ENCODE data around the gene MYZAP. TPM values are rescaled to one million over a fixed set of nuclear protein-coding genes. Genes with fewer than 3 reads are reported as not detected.

Gene MYZAP
- polyA plus RNA-seq, 1 donor from 2014 or later = not detected

DNA sequence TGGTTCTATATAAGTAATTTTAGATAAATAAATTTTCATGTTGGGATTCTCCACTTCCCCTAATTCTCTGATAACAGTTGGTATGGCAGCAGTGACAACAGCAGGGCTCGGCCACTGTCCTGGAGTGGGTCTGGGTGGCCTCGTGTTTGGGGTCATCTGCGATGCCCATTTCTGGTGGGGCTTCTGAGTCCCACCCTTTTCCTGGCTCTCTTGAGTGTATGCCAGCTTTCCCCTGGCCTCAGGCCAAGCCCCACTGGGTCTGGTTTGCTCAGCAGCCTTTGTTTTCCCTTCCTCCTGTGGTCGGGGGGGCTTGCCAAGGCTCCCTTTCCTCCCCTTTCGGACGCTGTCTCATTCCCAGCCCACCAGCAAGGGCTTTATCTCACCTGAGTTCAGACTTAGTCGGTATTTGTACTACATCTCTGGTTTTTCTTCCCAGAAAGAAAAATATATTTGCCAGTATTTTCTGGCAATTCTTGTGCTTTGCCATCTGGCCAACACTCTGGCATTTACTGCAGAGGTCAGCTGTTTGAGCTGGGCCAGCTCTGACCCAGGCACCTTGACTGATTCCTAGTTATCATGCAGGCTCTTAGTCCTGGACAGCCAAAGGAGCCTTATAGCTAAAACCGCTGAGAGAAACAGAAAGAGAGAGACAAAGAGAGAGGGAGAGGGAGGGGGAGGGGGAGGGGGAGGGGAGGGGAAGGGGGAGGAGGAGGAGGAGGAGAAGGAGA, 35.2 kb downstream of the MYZAP start:
- H3F3A ChIP-seq (ENCODE audit: insufficient read depth, low read length, poor library complexity, severe bottlenecking) = no peaks in the 10 kb centered on the region
- H3K4me3 ChIP-seq (ENCODE audit: low read length) = no peak overlapping the region
- H3K27me3 ChIP-seq (ENCODE audit: insufficient read depth, low read depth, low read length) = no peaks in the 10 kb centered on the region
- no peak overlapping the region for H3K9ac ChIP-seq (ENCODE audit: low read length)
- H3K9me2 ChIP-seq (ENCODE audit: insufficient read depth, low read length) = no peaks in the 10 kb centered on the region
- H3K9me3 ChIP-seq (ENCODE audit: low read length) = no peaks in the 10 kb centered on the region
- H3K36me3 ChIP-seq (ENCODE audit: insufficient read depth, low read length) = no peaks in the 10 kb centered on the region
- no peaks in the 10 kb centered on the region for H4K20me1 ChIP-seq (ENCODE audit: insufficient read depth)
- H2AFZ ChIP-seq (ENCODE audit: low read depth, low read length) = no peak overlapping the region
- TF ChIP-seq POLR2AphosphoS5 (IDR thresholded peaks at IDR 0.05) = no peak
- TF ChIP-seq EP300 (conservative IDR thresholded peaks at IDR 0.05; ENCODE audit: poor library complexity, severe bottlenecking) = no peak
- no peak for TF ChIP-seq MXI1 (conservative IDR thresholded peaks at IDR 0.05; ENCODE audit: poor library complexity, severe bottlenecking)
- TF ChIP-seq, protein P1, sequence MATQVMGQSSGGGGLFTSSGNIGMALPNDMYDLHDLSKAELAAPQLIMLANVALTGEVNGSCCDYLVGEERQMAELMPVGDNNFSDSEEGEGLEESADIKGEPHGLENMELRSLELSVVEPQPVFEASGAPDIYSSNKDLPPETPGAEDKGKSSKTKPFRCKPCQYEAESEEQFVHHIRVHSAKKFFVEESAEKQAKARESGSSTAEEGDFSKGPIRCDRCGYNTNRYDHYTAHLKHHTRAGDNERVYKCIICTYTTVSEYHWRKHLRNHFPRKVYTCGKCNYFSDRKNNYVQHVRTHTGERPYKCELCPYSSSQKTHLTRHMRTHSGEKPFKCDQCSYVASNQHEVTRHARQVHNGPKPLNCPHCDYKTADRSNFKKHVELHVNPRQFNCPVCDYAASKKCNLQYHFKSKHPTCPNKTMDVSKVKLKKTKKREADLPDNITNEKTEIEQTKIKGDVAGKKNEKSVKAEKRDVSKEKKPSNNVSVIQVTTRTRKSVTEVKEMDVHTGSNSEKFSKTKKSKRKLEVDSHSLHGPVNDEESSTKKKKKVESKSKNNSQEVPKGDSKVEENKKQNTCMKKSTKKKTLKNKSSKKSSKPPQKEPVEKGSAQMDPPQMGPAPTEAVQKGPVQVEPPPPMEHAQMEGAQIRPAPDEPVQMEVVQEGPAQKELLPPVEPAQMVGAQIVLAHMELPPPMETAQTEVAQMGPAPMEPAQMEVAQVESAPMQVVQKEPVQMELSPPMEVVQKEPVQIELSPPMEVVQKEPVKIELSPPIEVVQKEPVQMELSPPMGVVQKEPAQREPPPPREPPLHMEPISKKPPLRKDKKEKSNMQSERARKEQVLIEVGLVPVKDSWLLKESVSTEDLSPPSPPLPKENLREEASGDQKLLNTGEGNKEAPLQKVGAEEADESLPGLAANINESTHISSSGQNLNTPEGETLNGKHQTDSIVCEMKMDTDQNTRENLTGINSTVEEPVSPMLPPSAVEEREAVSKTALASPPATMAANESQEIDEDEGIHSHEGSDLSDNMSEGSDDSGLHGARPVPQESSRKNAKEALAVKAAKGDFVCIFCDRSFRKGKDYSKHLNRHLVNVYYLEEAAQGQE (IDR thresholded peaks at IDR 0.05; ENCODE audit: borderline replicate concordance) = no peak
- TF ChIP-seq SMC3 (conservative IDR thresholded peaks at IDR 0.05; ENCODE audit: poor library complexity) = no peak
- no peak for TF ChIP-seq EZH2 (IDR thresholded peaks at IDR 0.05; ENCODE audit: borderline replicate concordance, insufficient read depth, low read length, poor library complexity, severe bottlenecking)
- TF ChIP-seq, protein P2, sequence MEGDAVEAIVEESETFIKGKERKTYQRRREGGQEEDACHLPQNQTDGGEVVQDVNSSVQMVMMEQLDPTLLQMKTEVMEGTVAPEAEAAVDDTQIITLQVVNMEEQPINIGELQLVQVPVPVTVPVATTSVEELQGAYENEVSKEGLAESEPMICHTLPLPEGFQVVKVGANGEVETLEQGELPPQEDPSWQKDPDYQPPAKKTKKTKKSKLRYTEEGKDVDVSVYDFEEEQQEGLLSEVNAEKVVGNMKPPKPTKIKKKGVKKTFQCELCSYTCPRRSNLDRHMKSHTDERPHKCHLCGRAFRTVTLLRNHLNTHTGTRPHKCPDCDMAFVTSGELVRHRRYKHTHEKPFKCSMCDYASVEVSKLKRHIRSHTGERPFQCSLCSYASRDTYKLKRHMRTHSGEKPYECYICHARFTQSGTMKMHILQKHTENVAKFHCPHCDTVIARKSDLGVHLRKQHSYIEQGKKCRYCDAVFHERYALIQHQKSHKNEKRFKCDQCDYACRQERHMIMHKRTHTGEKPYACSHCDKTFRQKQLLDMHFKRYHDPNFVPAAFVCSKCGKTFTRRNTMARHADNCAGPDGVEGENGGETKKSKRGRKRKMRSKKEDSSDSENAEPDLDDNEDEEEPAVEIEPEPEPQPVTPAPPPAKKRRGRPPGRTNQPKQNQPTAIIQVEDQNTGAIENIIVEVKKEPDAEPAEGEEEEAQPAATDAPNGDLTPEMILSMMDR (IDR thresholded peaks at IDR 0.05; ENCODE audit: poor library complexity, severe bottlenecking) = no peak
- no peak for TF ChIP-seq RAD21 (conservative IDR thresholded peaks at IDR 0.05)
- TF ChIP-seq TAF1 (IDR thresholded peaks at IDR 0.05; ENCODE audit: low read depth) = no peak
- H3K79me2 ChIP-seq (replicated peaks; ENCODE audit: insufficient read depth, low read length) = no peaks in the 10 kb centered on the region
- H3K4me2 ChIP-seq (ENCODE audit: low read length) = no peak overlapping the region
- H3K27ac ChIP-seq (ENCODE audit: low read length) = no peak overlapping the region

DNA sequence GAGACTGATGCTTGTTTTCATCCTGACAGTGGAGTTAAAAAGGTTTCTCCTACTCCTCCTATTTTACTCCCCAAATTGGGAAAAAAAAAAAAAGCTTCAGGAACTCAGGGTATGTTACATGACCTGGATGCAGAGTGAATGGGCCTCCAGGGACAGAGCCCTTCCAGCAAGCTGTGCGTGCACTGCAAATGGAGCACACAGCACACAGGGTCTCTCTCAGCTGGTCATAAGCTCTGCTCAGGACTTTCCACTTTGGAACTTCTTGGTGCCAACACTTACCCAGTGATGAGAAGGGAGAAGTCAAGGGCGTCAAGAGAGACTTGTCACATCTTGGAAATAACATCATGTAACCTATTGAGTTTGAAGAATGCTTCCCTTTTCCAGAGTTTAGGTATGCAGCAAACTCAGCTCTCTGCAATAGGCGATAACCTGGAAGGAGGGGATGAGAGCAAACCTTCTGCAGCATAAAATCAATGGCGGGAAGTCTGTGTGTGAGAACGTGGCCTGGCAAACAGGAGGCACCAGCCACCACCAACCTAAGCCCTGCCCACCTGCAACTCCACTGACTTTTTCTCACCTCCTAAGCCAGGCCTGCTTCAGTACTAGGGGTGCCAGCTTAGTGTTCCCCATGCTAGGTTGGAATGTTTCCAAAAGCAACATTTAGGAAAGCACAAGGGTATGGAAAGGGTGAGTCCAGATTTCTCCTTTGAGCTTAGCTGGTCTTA, 39.8 kb downstream of the MYZAP start:
- Histone ChIP-seq H3F3A (ENCODE audit: insufficient read depth, low read length, poor library complexity, severe bottlenecking) (no peaks in the 10 kb centered on the region), H3K9ac (ENCODE audit: low read length) (no peak overlapping the region), H3K9me3 (ENCODE audit: low read length) (no peaks in the 10 kb centered on the region), H3K27ac (ENCODE audit: low read length) (no peak overlapping the region), H3K36me3 (ENCODE audit: insufficient read depth, low read length) (no peaks in the 10 kb centered on the region), H3K4me2 (ENCODE audit: low read length) (no peak overlapping the region), H4K20me1 (ENCODE audit: insufficient read depth) (no peaks in the 10 kb centered on the region), H2AFZ (ENCODE audit: low read depth, low read length) (no peak overlapping the region), H3K9me2 (ENCODE audit: insufficient read depth, low read length) (no peaks in the 10 kb centered on the region), H3K27me3 (ENCODE audit: insufficient read depth, low read depth, low read length) (no peaks in the 10 kb centered on the region), H3K79me2 (replicated peaks; ENCODE audit: insufficient read depth, low read length) (no peaks in the 10 kb centered on the region), H3K4me3 (ENCODE audit: low read length) (no peak overlapping the region)
- TF ChIP-seq POLR2AphosphoS5 (IDR thresholded peaks at IDR 0.05) (no peak), MXI1 (conservative IDR thresholded peaks at IDR 0.05; ENCODE audit: poor library complexity, severe bottlenecking) (no peak), SMC3 (conservative IDR thresholded peaks at IDR 0.05; ENCODE audit: poor library complexity) (no peak), EP300 (conservative IDR thresholded peaks at IDR 0.05; ENCODE audit: poor library complexity, severe bottlenecking) (no peak), RAD21 (conservative IDR thresholded peaks at IDR 0.05) (no peak), EZH2 (IDR thresholded peaks at IDR 0.05; ENCODE audit: borderline replicate concordance, insufficient read depth, low read length, poor library complexity, severe bottlenecking) (no peak), TAF1 (IDR thresholded peaks at IDR 0.05; ENCODE audit: low read depth) (no peak)
- TF ChIP-seq, protein P1 (IDR thresholded peaks at IDR 0.05; ENCODE audit: borderline replicate concordance) = no peak
- TF ChIP-seq, protein P2 (IDR thresholded peaks at IDR 0.05; ENCODE audit: poor library complexity, severe bottlenecking) = no peak
